GM21381 (cell line): ENCODE measurements around the gene CUEDC1.

ENCODE experiments used
- ATAC-seq: cut with Tn5 transposase; IDR thresholded peaks from one replicate; pipeline ENCODE4 v1.9.1; 2021; ENCODE audit warnings: mild to moderate bottlenecking, moderate library complexity; ENCODE audit not compliant: unreplicated experiment

The CUEDC1 gene

DNA sequence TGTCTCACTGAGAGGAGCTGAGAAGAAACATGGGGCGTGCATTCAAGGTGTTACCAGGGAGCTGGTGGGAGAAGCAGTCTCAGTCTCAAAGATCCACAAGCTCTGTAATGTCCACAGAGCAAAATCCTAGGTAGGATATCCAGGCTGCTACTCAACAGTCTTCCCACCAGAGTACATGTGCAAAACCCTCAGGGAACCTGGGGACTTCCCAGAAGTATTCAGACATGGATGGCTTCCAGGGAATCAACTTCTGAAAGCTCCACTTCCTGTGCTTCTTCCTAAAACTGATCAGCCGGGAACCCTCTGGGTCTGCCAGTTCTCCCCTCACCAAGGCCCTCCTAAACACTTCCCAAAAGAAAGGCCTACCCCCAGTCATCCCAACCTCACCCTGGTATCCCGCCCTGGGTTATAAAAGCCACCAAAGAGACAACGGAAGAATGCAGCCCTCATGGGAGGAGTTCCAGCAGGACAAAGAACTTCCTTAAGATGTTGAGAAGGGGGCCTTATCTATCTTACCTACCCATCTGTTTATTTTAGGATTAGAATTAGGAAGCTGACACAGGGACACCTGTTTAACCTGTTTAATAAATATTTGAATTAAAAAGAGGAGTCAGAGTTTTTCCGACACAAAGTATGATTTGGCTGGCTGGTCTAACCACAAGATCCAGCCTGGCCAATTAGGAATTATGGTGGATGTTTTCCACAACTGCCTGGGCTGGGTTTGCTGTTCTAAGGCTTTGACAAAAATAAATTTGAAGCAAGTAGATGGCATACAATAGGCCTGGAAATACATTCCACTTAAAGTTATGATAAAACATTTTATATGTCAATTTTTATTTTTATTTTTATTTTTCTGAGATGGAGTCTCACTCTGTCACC, 37.0 kb downstream of the CUEDC1 start:
- ATAC-seq = no peak

DNA sequence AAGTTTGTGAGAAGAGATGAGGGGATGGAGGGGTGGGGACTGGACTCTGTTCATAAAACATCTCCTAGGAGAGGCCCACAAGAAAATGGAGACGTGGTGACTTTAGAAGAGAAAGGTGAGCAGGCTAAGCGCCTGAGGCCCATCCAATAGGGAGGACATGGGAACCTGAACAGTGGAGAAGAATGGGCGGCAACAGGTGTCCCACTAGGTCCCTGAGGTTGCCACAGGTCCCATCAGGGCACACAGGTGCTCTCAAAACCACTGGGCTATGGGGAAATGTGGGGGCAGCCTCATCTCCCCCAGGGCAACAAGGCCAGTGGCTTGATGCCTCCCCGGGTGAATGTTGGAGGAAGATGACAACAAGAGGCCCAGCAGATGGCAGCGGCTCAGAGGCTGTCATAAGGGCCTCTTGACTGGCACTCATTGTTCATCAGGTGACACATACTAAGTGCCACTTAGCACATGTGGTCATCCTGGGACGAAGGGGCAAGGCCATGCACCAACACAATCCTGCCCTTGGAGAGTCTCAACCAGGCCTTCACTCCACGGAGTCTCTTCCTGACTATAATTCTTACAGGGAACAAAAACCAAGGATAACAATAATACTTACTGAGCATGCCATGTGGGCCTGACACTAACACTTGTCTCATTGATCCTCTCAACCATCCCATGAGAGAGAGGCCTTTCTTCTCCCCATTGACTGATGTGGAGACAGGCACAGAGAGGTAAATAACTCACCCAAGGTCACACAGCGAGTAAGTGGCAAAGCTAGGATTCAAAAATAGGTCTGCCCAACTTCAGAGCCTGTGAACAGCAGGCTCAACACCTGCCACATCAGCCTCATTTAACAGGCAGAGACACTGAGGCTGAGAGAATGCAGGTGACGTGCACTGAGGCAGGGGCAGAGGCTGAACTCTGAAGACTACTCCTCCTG, 38.0 kb downstream of the CUEDC1 start:
- ATAC-seq = no peak

DNA sequence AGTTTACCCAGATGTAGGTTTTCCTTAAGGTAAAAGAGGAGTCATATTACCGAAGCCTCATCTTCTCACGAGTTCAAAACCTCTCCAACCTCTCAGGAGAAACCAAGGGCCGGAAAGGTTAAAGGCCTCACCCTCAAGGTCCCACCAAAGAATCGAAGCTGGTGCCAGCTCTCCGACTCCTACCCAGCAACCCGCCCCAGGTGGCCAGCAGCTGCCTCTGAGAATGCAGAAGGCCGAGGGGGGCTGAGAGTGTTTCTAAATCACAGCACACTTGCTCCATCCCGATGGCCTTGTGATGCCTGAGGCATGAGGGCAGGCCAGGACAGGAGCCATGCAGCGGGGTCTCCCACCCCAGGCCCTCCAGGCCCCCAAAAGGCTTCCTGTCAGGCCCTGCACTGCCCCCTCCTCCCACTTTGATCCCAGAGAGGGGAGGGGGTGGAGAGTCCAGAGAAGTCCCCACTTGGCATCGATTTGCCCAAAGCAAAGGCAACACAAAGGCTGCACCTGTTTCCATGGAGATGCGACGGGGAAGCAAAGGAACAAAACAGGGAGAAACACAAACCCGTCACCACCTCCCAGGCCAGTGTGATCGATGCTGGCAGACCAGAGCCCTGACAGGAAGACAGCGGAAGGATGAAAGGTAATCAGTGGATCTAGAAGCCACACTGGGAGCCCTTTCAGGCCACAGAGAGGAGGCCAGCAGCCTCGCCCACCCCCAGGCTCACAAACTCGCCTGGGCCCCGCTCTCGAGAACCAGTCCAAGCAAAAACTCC, 39.0 kb downstream of the CUEDC1 start:
- ATAC-seq = no peak

DNA sequence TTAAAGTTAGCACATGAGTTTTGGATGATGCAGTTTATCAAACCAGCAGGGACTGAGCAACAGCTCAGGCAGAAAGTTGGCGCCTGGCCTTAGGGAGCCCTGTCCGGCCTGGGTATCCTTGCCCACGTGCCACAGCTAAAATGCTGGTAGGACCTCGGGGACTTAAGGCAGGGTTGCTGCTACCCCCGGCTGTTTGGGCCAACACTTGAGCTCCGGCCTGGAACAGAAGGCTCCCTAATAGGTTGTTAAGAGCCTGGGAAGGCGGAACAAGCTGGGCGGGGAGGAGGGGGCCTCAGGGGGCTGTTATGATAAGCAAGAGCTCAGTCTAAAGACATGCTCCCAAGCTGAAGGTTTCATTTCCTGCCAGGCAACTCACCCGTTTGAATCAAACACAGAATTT, 39.7 kb downstream of the CUEDC1 start:
- ATAC-seq = no peak

DNA sequence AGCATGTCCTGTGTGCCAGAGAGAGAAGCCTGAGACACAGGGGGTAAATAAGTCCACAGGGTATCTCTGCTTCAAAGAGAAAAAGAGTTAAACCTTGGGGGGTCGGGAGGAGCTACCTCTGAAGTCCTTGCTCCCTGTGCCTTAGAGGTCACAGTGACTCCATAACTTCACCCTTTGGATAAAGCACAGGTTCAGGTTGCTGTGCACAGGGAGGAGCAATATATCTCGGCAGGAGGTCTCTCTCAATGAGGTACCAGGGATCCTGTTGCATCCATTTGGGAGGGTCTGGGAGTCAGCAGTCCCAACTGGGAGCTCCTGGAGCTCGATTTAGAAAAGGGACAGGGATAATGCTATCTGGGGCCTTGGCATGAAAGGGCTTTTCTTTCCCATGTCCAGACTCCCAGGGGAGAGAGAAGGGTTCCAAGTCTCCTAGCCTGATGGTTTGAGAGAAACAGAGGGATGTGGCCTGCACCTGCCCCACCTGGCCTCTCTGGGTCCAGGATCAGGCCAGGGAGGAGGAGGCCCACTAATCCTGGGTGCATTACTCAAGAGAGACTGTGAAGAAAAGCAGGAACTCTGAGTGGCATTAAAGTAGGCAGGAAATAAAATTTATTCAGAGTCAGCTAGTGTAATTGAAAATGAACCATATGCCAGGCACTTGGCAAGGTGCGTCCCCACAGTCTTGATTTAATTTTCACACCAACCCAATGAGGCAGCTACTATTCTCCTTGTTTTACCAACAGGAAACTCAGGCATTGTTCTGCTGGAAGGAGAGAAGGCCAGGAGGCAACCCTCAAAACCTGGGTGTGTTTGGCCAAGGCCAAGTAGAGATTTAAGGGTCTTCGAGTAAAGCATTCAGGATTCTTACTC, 40.7 kb downstream of the CUEDC1 start:
- no peak for ATAC-seq

DNA sequence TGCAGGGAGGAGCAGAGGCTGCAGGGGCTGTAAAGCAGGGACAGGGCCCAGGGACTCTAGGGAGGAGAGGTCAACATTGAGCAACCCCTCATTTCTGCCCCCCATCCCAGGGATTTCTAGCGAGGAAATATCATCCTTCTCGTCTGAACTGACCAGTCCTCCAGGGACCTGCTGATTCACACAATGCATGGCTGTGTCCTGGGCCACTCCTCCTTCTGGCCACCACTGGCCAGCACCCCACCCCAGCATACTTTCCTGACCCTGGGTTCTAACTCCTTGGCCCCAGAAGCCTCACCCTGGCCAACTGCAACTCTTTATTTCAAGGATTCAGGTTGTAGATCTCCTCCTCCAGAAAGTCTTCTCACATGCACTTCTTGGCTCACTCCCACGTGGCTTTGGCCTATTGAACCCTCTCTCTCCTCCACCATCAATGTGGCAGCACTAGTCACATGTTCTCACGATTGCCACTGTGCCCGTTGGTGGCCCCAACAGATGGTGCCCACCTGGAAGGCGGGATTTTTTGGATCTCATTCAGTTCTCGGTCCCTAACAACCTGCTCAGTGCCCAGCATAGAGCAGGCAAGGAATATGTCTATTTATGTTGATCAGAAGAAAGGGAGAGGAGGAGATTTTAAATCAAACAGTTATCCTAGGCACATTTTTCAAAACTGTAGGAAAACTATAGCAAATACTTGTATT, 41.5 kb downstream of the CUEDC1 start:
- ATAC-seq = no peak

DNA sequence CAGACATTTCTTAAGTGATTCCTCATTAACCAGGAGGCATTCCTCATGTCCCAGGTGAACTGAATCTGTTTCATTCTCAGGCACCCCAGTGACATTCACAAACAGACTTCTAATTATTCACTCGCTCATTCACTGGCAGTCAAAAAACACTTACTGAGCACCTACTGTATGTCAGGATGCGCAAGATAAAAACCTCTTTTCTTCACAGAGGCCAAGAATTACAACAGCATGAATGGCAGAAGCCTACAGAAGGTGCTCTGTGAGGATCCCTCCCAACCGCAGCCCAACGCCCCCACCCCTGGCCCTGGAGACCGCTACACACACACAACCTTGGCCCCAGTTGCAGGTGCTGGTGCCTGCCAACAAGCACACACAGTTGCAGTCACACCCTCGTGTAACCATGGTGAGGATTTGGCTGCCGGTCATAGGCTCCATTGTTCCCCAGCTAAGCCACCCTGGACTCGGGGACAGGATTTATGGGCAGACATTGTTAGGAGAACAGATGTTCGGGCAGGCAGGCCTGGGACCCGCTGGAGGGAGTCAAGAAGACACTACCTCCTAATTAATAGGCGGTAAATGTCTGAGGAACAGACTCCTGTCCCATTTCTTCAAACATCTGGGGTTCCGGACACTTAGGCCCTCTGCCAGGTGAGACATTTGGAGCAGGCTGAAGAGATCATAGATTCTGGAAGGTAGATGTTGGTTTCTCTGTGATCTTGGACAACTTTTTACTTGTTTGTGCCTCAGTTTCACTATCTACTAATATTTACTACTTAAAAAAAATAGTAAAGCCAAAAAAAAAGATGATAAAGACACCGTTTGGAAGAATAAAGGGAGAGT, 43.2 kb downstream of the CUEDC1 start:
- ATAC-seq = no peak

DNA sequence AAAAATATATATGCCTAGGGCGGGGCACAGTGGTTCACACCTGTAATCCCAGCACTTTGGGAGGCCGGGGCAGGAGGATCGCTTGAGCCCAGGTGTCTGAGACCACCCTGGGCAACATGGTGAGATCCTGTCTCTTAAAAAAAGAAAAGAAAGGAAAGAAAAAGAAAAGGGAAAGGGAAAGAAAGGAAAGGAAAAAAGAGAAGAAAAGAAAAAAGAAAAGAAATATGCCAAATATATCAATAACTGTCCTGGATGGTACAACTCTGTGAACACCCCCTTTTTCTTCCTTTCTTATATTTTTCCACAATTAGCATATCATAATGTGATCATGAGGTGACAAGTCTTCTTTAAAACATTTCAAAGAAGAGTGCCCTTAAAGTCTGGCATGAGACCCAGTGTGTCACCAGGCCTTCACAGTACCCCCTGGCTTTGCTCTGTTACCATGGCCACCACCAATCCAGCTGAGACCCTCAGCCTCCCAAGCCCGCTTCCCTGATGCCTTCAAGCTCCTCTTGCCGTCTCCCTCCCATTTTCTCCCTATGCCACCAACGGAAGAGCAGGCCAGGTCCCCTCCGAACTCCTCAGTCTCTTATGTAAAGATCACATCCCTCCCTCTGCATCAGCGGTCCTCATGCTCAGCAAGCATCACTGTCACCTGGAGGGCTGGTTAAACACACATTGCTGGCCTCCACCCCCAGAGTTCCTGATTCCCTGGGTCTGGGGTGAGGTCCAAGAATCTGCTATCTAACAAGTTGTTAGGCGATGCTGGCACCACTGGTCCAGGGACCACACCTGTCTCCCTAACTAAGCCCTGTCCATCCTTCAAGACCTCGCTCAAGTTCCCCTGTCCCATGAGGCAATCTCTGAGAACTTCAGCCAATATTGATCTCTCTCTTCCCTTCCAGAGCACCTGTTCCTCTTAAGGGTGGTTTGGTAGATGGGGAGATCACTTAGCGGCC, 44.5 kb downstream of the CUEDC1 start:
- ATAC-seq = no peak

DNA sequence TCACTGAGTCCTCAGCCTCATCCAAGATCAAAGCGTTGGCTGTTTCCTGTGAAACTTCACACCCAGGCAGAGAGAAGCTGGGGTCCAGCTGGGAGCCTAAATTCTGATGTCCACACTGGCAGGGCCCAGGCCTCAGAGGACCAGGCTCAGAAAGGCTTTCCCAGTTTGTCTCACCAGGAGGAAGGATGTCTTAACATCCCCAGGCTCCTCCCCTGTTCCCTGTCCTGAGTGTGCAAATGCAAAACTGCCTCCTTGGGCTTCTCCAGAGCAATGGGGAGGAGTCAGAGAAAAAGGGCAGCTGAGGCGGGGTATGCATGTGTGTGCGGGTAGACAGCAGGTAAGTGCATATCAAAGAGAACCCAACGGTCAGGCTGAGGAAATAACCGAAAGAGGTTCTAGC, 45.7 kb downstream of the CUEDC1 start:
- ATAC-seq = no peak

DNA sequence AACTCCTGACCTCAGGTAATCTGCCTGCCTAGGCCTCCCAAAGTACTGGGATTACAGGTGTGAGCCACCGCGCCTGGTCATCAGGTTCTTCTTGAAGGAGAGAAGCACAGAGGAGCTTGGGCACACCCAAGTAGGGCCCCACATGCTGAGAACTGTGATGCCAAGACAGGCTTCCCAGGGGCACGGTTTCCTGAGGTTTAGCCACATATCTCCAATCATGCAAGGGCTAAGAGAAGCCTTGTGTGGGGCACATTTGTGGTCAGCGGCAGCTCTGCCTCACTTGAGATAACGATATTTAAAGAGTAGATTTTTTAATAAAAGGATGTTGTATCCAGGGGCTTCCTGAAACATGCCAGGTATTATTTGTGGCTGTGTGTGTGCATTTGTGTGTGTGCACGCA, 46.9 kb downstream of the CUEDC1 start:
- no peak for ATAC-seq

DNA sequence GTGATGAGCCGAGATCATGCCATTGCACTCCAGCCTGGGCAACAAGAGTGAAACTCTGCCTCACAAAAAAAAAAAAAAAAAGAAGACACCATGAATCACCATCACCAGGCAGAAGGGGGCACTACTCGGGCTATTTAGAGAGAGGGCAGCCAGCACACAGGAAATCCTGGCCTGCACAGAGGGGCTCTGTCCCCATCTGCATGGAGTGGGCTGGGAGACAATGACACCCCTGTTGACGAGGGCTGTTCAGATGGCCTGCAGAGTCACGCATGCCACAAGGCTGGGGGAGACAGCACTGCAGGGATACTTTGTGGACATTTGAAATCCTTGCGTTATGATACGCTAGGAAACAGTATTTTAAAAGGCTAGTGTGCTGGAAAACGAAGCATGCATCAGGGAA, 48.3 kb downstream of the CUEDC1 start:
- no peak for ATAC-seq

DNA sequence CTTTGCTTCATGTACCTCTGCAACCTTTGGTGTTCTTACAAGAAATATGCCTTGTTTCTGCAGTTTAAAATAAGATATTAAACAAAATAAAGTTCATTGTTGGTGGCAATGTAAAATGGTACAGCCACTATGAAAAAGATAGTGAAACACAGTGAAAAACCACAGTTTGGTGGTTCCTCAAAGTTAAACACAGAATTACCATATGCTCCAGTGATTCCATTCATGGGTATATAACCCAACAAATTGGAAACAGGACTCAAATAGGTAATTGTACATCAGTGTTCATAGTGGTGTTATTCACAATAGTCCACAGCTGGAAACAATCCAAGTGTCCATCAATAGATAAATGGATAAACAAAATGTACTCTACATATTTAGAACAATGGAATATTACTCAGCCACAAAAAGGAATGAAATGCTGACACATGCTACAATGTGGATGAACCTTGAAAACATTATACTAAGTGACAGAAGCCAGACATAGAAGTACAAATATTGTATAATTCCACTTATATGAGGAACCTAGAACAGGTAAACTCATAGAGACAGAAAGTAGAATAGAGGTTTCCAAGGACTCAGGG, 49.2 kb downstream of the CUEDC1 start:
- no peak for ATAC-seq

DNA sequence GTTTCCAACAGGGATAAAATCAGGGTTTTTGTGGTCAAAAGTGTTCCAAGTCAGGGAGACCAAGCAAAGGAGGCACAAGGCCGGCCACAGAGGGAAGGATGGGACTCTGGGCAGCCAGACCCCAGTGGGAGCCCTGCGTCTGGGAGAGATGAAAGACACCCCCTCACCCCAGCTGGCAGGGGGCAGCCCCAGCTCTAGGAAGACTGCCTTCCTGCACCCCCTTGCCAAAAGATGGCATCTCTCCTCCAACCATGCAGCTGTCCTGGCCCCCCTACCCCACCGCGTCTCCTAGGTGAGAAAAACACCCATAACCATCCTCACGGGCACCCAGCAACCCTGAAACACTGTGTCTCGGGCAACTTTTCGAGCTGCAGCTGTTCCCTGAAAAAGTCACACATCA, 51.3 kb downstream of the CUEDC1 start:
- no peak for ATAC-seq

DNA sequence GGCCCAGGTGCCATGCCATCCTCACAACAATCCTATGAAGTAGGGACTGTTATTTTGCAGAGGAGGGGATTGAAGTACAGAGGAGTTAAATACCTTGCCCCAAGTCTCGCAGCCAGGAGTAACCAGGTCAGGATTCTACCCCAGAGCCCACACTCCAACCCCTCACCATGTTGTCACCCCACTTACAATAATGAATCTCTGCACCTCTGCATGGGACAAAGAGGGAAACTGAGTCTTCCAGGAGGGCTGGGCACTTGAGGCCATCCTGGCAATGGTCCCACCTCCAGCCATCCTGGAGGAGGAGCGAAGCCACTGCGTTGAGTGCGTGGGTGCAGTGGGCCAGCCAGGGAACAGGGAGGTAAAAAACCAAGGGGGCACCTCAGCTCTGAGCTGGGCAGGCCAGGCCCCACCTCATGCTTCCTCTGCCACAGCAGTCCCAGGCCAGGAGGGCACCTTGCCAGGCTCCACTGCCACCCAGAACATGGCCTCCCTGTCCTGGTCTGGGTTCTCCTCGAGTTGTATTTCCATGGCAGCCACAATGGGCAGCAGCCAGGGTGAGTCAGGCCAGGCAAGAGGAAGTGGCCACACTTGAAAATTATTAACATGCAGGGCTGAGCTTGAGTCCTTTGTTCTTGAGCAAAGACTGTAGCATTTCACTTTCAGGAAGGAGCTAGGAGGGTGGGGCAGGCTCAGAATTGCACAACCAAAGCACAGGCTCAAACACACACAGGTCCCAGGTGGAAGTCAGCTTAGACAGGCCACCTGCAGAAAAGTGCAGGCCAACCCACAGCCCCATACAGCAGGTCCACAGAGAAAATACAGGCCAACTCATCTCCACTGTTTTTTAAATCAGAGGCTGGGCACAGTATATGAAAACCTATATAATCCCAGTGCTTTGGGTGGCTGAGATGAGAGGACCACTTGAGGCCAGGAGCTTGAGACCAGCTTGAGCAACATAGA, 52.1 kb downstream of the CUEDC1 start:
- peak; percentile 55 for ATAC-seq

DNA sequence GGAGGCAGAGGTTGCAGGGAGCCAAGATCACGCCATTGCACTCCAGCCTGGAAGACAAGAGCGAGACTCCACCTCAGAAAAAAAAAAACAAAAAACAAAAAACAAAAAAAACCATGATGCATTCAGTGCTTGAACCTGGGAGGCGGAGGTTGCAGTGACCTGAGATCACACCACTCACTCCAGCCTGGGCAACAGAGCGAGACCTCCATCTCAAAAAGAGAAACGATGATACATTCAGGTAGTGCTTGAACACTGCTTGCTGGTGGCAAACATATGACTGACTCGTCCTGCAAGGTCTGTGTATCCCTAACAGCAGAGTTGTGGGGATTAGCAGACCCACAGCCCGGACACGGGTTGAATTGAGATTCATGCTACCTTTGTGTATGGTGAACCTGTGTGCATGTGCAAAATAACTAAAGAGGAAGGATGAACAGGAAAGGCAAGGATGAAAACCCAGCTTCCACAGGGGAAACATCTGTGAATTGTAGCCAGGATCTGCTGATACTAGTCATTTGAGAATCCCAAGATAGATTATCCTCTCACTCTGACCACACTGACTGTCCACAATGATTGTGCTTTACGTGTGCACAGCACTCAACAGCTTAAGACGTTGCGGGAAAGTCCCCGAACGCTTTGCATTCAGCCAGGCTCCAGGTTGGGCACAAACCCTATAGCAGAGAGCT, 53.0 kb downstream of the CUEDC1 start:
- ATAC-seq = peak; percentile 57
